Measurements from ENCODE around the gene OVCA2.

Gene OVCA2

DNA sequence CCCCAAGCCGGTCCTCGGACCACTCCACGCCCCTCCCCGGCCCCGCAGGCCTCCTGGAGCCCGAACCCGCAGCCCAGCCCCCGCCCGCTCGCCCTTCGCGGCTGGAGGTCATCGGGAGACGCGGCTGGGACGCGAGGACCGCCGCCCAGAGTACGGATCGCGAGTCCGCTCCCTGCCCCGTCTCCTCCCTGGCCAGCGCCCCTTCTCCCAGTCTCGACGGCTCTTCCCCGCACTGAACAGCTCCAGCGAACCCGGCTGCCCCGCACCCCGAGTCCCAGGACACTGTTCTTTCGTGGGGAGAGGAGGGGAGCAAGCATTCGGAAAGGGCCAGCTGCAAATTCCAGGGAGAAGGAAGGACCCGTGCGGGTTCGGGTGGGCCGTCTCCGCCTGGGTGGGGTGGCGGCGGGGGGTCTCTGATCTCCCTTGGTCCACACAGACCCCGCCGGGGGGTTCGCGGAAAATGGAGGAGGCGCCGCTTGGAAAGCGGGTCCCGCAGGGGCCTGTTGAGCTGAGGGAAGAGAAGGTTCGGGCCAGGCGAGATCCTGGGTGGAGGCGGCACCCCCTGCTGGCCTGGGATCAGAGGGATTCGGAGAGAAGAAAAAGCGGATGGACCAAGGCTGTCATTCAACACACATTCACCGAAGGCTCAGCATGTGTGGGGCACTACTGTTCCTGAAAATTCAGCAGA is 16.1 kb upstream of the OVCA2 start:
- H3K27ac ChIP-seq (ENCODE audit: low read depth, low read length), result no peak overlapping the region
- peak overlapping the region; percentile 48; the same call in 1 of the 2 replicates for H3K4me3 ChIP-seq (ENCODE audit: low read depth, low read length)
- H3K4me1 ChIP-seq (ENCODE audit: control insufficient read depth, insufficient read depth, low read length), result peaks cover 5% of the 10 kb centered on the region
- H3K36me3 ChIP-seq (ENCODE audit: control insufficient read depth, insufficient read depth, low read length), result no peaks in the 10 kb centered on the region
- H3K27me3 ChIP-seq (ENCODE audit: control insufficient read depth, insufficient read depth, low read length), result peaks cover 86% of the 10 kb centered on the region
- no peak overlapping the region for H3K9ac ChIP-seq (ENCODE audit: low read depth, low read length)
- no peaks in the 10 kb centered on the region; the same call in 1 of the 2 replicates for H3K9me3 ChIP-seq (ENCODE audit: control insufficient read depth, insufficient read depth, low read length)

DNA sequence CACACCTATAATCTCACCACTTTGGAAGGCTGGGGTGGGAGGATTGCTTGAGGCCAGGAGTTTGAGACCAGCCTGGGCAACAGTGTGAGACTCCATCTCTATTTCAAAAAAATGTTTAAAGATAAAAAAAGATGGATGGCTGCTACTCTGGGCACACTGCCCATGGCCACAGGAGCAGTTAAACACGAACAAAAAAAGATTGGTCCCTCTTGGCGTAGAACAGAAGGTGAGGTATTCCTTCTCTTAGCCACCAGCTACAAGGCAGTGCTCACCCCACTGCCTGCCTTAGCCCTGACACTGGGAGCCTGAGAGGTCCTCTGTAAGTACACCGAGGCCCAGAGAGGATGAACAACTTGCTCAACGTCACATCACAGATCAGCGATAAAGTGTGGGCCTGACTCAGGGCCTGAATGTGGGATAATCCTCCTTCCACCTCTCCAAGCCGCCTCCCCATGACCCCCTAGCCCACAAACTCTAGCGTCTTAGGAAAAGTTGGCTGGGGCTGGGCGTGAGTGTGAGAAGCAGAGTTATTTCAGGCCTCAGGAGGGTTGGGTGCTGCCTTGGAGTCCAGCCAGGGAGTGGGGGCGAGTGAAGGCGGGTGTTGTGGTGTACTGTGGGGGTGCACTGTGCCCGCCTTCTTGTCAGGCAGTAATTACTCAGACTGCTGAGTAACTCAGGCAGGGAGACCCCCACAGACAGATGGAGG is 14.1 kb upstream of the OVCA2 start:
- no peak overlapping the region for H3K4me3 ChIP-seq (ENCODE audit: low read depth, low read length)
- H3K27me3 ChIP-seq (ENCODE audit: control insufficient read depth, insufficient read depth, low read length), result peaks cover 71% of the 10 kb centered on the region
- no peak overlapping the region for H3K27ac ChIP-seq (ENCODE audit: low read depth, low read length)
- no peaks in the 10 kb centered on the region; the same call in 1 of the 2 replicates for H3K9me3 ChIP-seq (ENCODE audit: control insufficient read depth, insufficient read depth, low read length)
- no peak overlapping the region for H3K9ac ChIP-seq (ENCODE audit: low read depth, low read length)
- H3K36me3 ChIP-seq (ENCODE audit: control insufficient read depth, insufficient read depth, low read length), result no peaks in the 10 kb centered on the region
- H3K4me1 ChIP-seq (ENCODE audit: control insufficient read depth, insufficient read depth, low read length), result peaks cover 7% of the 10 kb centered on the region

DNA sequence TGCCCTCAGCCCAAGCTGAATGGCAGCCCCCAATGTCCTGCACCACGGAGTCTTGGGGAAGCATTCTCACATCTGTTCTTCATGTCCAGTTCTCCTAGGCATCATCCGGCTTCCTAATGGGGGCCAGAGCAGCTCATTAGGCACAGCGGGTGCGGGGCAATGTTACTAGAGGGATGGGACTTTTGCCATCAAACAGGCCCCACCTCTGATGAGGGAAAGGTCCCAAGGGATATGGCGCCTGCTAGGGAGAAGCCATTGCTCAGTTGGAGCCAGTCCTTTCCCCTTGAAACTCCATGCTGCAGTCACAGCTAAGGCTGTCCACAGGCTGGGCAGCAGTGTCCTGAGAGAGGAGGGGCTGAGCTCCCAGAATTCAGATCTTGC is 13.6 kb upstream of the OVCA2 start:
- Histone ChIP-seq H3K9ac (ENCODE audit: low read depth, low read length) (no peak overlapping the region), H3K27me3 (ENCODE audit: control insufficient read depth, insufficient read depth, low read length) (peaks cover 66% of the 10 kb centered on the region), H3K4me3 (ENCODE audit: low read depth, low read length) (no peak overlapping the region), H3K9me3 (ENCODE audit: control insufficient read depth, insufficient read depth, low read length) (no peaks in the 10 kb centered on the region; the same call in 1 of the 2 replicates), H3K27ac (ENCODE audit: low read depth, low read length) (no peak overlapping the region), H3K4me1 (ENCODE audit: control insufficient read depth, insufficient read depth, low read length) (peaks cover 7% of the 10 kb centered on the region), H3K36me3 (ENCODE audit: control insufficient read depth, insufficient read depth, low read length) (no peaks in the 10 kb centered on the region)

DNA sequence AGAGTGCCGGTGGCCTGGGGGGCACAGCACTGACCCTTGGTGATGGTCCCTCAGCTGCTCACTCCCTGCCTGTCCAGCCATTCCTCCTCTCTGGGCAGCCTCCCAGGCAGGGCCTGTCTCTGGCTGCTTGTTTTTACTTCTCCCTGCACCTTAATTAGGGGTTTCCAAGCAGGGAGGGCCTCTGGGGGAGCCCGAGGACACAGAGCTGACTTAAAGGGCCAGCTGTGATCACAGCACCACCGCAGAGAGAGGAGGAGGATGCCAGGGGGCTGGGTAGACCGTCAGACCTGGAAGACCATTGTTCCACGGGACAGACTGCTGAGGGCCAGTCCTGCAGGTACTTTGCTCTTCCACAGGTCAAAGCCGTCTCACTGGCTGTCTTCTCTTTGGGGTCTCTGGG is 13.1 kb upstream of the OVCA2 start:
- Histone ChIP-seq H3K4me1 (ENCODE audit: control insufficient read depth, insufficient read depth, low read length) (peaks cover 7% of the 10 kb centered on the region; the same call in 1 of the 2 replicates), H3K9ac (ENCODE audit: low read depth, low read length) (no peak overlapping the region)

DNA sequence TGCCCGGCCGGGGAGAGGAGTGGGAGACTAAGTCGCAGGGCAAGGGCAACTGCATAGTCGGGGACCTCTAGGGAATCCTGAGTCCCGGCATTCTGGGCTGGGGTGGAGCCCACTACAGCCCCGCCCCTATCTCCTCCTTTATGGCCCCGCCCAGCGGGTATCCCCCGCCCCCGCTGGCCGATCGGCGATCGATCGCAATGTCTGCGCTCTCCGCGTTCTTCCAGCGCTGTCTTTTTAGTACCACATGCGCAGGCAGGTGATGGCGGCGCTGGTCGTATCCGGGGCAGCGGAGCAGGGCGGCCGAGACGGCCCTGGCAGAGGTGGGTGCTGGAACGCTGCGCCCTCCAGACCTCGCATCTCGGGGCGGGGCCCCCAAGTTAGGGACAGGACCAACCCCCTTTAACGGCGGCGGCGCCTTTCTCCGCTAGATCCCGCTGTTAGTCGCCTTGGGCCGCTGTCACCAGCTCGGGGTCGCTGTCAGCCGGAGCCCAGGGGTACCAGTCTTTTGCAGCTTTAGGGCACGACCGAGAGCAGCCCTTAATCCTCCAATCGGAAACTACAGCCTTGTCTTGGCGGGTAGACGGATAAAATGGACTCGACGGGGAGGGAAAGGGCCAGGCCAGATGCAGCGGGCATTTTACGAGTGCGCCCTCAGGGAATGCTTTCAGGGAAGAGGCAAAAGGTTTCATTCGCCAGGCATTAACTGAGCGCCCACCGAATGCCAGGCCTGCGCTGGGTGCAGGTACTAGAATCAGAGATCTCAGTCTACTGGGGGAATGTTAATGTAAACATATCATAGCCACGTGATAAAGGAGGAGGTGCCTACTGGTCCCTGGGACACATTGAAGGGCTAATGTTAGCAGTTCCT is 11.7 kb upstream of the OVCA2 start, which contains the start of gene DPH1:
Gene DPH1, plus strand, starts transcription at position 243 of the 868 bp plus-strand sequence. Its CDS starts 17 bp downstream, at position 260.
- Histone ChIP-seq H3K4me3 (ENCODE audit: low read depth, low read length) (peak within 1 kb of the TSS; percentile 88), H3K36me3 (ENCODE audit: control insufficient read depth, insufficient read depth, low read length) (no peaks in the 10 kb centered on the region), H3K27me3 (ENCODE audit: control insufficient read depth, insufficient read depth, low read length) (peaks cover 47% of the 10 kb centered on the region), H3K9me3 (ENCODE audit: control insufficient read depth, insufficient read depth, low read length) (no peaks in the 10 kb centered on the region; the same call in 1 of the 2 replicates), H3K4me1 (ENCODE audit: control insufficient read depth, insufficient read depth, low read length) (peaks cover 4% of the 10 kb centered on the region; the same call in 1 of the 2 replicates), H3K9ac (ENCODE audit: low read depth, low read length) (peak within 1 kb of the TSS; percentile 16; the same call in 1 of the 2 replicates), H3K27ac (ENCODE audit: low read depth, low read length) (no peak within 1 kb of the TSS)

More for the DNA sequence above, 13.1 kb upstream of the OVCA2 start:
- no peaks in the 10 kb centered on the region; the same call in 1 of the 2 replicates for H3K9me3 ChIP-seq (ENCODE audit: control insufficient read depth, insufficient read depth, low read length)
- H3K27me3 ChIP-seq (ENCODE audit: control insufficient read depth, insufficient read depth, low read length), result peaks cover 61% of the 10 kb centered on the region
- no peaks in the 10 kb centered on the region for H3K36me3 ChIP-seq (ENCODE audit: control insufficient read depth, insufficient read depth, low read length)
- H3K4me3 ChIP-seq (ENCODE audit: low read depth, low read length), result no peak overlapping the region
- no peak overlapping the region for H3K27ac ChIP-seq (ENCODE audit: low read depth, low read length)

DNA sequence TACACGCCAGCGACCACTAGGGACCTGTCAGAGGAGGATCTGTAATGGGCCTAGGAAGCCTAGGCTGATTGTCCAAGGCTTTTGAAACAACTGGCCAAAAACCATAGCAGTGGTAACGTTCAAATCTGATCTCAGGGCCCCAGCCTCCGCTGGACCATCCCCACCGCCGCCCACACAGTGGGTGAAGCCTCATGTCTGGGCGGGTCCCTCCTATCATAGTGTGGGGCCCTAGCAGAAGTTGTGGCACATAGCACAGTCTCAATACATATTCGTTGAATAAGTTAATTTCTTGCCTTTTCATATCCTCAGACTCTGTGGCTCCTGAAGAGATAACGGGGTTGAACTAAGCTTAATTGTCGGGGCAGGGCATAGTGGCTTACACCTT is 11.1 kb upstream of the OVCA2 start:
- no peaks in the 10 kb centered on the region; the same call in 1 of the 2 replicates for H3K9me3 ChIP-seq (ENCODE audit: control insufficient read depth, insufficient read depth, low read length)
- H3K27me3 ChIP-seq (ENCODE audit: control insufficient read depth, insufficient read depth, low read length), result peaks cover 40% of the 10 kb centered on the region
- peak overlapping the region; percentile 88 for H3K4me3 ChIP-seq (ENCODE audit: low read depth, low read length)
- H3K36me3 ChIP-seq (ENCODE audit: control insufficient read depth, insufficient read depth, low read length), result no peaks in the 10 kb centered on the region
- no peak overlapping the region for H3K9ac ChIP-seq (ENCODE audit: low read depth, low read length)
- H3K27ac ChIP-seq (ENCODE audit: low read depth, low read length), result no peak overlapping the region
- peaks cover 4% of the 10 kb centered on the region; the same call in 1 of the 2 replicates for H3K4me1 ChIP-seq (ENCODE audit: control insufficient read depth, insufficient read depth, low read length)

DNA sequence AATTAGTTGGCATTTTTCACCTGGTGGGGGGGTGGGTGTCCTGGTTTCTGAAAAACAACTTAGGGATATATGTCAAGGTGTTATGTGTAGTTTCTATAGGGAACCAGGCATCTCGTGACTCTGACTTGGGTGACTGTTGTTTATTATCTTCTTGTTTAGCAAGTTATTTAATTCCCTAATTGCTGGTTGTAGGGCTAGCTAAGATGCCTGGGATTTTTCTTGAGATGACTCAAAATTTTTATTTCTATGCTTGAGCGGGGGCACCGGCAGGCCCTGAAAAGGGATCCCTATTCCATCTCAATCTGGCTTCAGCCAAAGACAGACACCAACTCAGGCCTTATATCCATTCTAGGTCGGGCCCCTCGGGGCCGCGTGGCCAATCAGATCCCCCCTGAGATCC is 8.7 kb upstream of the OVCA2 start:
- peaks cover 4% of the 10 kb centered on the region; the same call in 1 of the 2 replicates for H3K4me1 ChIP-seq (ENCODE audit: control insufficient read depth, insufficient read depth, low read length)
- H3K27ac ChIP-seq (ENCODE audit: low read depth, low read length), result no peak overlapping the region
- no peak overlapping the region for H3K9ac ChIP-seq (ENCODE audit: low read depth, low read length)
- H3K27me3 ChIP-seq (ENCODE audit: control insufficient read depth, insufficient read depth, low read length), result peaks cover 17% of the 10 kb centered on the region
- H3K9me3 ChIP-seq (ENCODE audit: control insufficient read depth, insufficient read depth, low read length), result no peaks in the 10 kb centered on the region
- H3K36me3 ChIP-seq (ENCODE audit: control insufficient read depth, insufficient read depth, low read length), result peaks cover 2% of the 10 kb centered on the region; the same call in 1 of the 2 replicates
- H3K4me3 ChIP-seq (ENCODE audit: low read depth, low read length), result no peak overlapping the region

DNA sequence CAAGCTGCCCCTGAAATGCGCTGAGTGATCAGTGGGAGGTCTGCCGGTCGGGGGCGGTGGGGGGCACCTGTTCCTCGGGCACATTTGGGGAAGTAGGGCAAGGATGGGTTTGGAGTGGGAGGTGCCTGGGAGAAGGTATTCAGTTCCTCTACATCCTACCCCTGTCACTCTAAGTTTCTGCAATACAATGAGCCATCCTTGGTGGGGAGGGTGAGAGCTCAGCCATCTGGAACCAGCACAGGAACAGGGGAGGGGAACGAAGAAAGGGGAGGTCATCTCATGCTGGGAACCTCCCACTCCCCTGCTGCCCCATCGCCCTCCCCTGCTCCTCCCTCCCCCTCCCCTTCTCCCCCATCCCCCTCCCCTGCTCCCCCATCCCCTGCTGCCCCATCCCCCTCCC is 7.7 kb upstream of the OVCA2 start:
- H3K4me3 ChIP-seq (ENCODE audit: low read depth, low read length), result no peak overlapping the region
- no peaks in the 10 kb centered on the region for H3K9me3 ChIP-seq (ENCODE audit: control insufficient read depth, insufficient read depth, low read length)
- H3K9ac ChIP-seq (ENCODE audit: low read depth, low read length), result no peak overlapping the region
- H3K36me3 ChIP-seq (ENCODE audit: control insufficient read depth, insufficient read depth, low read length), result peaks cover 2% of the 10 kb centered on the region; the same call in 1 of the 2 replicates
- no peak overlapping the region for H3K27ac ChIP-seq (ENCODE audit: low read depth, low read length)
- H3K4me1 ChIP-seq (ENCODE audit: control insufficient read depth, insufficient read depth, low read length), result peaks cover 4% of the 10 kb centered on the region; the same call in 1 of the 2 replicates
- peaks cover 7% of the 10 kb centered on the region for H3K27me3 ChIP-seq (ENCODE audit: control insufficient read depth, insufficient read depth, low read length)

DNA sequence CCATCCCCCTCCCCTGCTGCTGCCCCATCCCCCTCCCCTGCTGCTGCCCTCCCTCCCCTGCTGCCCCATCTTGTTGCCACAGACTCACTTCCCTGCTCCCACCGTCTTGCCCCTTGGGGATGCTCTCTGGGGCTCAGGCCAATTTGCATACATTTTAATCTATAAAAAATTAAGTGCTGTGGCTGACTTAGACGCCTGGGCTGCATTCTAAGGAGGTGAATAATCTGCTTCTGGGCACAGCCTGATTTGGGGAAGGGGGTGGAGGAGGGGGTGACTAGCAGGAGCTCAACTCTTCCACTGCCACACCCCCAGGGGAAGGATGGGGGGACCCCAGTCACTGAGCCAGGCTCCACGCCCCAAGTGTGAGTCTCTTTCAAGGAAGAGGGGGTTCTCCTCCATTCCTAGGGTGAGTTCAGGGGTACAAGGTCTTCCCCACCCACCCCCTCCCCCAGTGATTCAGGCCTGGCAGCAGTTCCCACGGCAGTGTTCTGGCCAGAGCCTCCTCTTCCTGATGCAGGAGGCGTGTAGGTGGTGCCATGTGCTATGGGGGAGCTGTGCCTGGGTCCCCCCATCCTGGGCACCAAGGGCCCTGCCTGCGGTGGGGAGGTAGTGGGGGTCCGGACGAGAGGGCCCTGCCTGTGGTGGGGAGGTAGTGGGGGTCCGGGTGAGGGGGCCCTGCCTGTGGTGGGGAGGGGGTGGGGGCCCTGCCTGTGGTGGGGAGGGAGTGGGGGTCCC is 6.8 kb upstream of the OVCA2 start:
- Histone ChIP-seq H3K27me3 (ENCODE audit: control insufficient read depth, insufficient read depth, low read length) (no peaks in the 10 kb centered on the region), H3K9ac (ENCODE audit: low read depth, low read length) (no peak overlapping the region), H3K9me3 (ENCODE audit: control insufficient read depth, insufficient read depth, low read length) (no peaks in the 10 kb centered on the region), H3K36me3 (ENCODE audit: control insufficient read depth, insufficient read depth, low read length) (peaks cover 2% of the 10 kb centered on the region), H3K4me3 (ENCODE audit: low read depth, low read length) (no peak overlapping the region), H3K4me1 (ENCODE audit: control insufficient read depth, insufficient read depth, low read length) (peaks cover 4% of the 10 kb centered on the region; the same call in 1 of the 2 replicates), H3K27ac (ENCODE audit: low read depth, low read length) (no peak overlapping the region)

Data from HUES48 (cell line).